ENCODE results near the gene ZFAND2A.
"Not testable (repeated sequence)": the region's sequence is repeated elsewhere in the genome, so short reads cannot be mapped to it uniquely, and the experiment has no call there.

ZFAND2A gene

GRCh38 chr7:1159891-1160669 is at the start of gene ZFAND2A:
TSS of gene ZFAND2A (minus strand) at chr7:1160196. CDS start at chr7:1158212, 1,984 bp downstream.
- no peaks in the 10 kb centered on the region for H3K27me3 ChIP-seq (ENCODE audit: control insufficient read depth, insufficient read depth, low read length)
- no peaks in the 10 kb centered on the region for H3K9me3 ChIP-seq (ENCODE audit: control insufficient read depth, insufficient read depth, low read length)
- H3K36me3 ChIP-seq (ENCODE audit: control insufficient read depth, insufficient read depth, low read length) = peaks cover 32% of the 10 kb centered on the region
- H3K4me3 ChIP-seq (ENCODE audit: low read depth, low read length) = peak within 1 kb of the TSS; percentile 100
- H3K27ac ChIP-seq (ENCODE audit: low read depth, low read length) = peak within 1 kb of the TSS; percentile 90
- H3K9ac ChIP-seq (ENCODE audit: low read depth, low read length) = peak within 1 kb of the TSS; percentile 85
- H3K4me1 ChIP-seq (ENCODE audit: control insufficient read depth, insufficient read depth, low read length) = no peaks in the 10 kb centered on the region

GRCh38 chr7:1209097-1209496 is 49.1 kb upstream of the ZFAND2A start:
- H3K27me3 ChIP-seq (ENCODE audit: control insufficient read depth, insufficient read depth, low read length) = no peaks in the 10 kb centered on the region; the same call in 1 of the 2 replicates
- H3K36me3 ChIP-seq (ENCODE audit: control insufficient read depth, insufficient read depth, low read length) = no peaks in the 10 kb centered on the region
- no peaks in the 10 kb centered on the region for H3K9me3 ChIP-seq (ENCODE audit: control insufficient read depth, insufficient read depth, low read length)
- no peak overlapping the region for H3K27ac ChIP-seq (ENCODE audit: low read depth, low read length)
- H3K4me3 ChIP-seq (ENCODE audit: low read depth, low read length) = no peak overlapping the region
- H3K9ac ChIP-seq (ENCODE audit: low read depth, low read length) = no peak overlapping the region
- no peaks in the 10 kb centered on the region for H3K4me1 ChIP-seq (ENCODE audit: control insufficient read depth, insufficient read depth, low read length)

GRCh38 chr7:1205742-1206141 is 45.7 kb upstream of the ZFAND2A start:
- H3K4me3 ChIP-seq (ENCODE audit: low read depth, low read length); H3K27ac ChIP-seq (ENCODE audit: low read depth, low read length); H3K9ac ChIP-seq (ENCODE audit: low read depth, low read length); H3K4me1 ChIP-seq (ENCODE audit: control insufficient read depth, insufficient read depth, low read length); H3K27me3 ChIP-seq (ENCODE audit: control insufficient read depth, insufficient read depth, low read length); H3K36me3 ChIP-seq (ENCODE audit: control insufficient read depth, insufficient read depth, low read length); H3K9me3 ChIP-seq (ENCODE audit: control insufficient read depth, insufficient read depth, low read length): not testable (repeated sequence)

- H3K9ac ChIP-seq (ENCODE audit: low read depth, low read length) = no peak overlapping the region
- H3K27me3 ChIP-seq (ENCODE audit: control insufficient read depth, insufficient read depth, low read length) = no peaks in the 10 kb centered on the region
- no peak overlapping the region for H3K27ac ChIP-seq (ENCODE audit: low read depth, low read length)
- no peaks in the 10 kb centered on the region for H3K36me3 ChIP-seq (ENCODE audit: control insufficient read depth, insufficient read depth, low read length)
- no peaks in the 10 kb centered on the region for H3K4me1 ChIP-seq (ENCODE audit: control insufficient read depth, insufficient read depth, low read length)
- H3K4me3 ChIP-seq (ENCODE audit: low read depth, low read length) = no peak overlapping the region
- H3K9me3 ChIP-seq (ENCODE audit: control insufficient read depth, insufficient read depth, low read length) = no peaks in the 10 kb centered on the region
These were observed 44.6 kb upstream of the ZFAND2A start for GRCh38 chr7:1204460-1205140.

- not testable (repeated sequence) for H3K27ac ChIP-seq (ENCODE audit: low read depth, low read length); H3K9ac ChIP-seq (ENCODE audit: low read depth, low read length); H3K4me3 ChIP-seq (ENCODE audit: low read depth, low read length); H3K36me3 ChIP-seq (ENCODE audit: control insufficient read depth, insufficient read depth, low read length); H3K4me1 ChIP-seq (ENCODE audit: control insufficient read depth, insufficient read depth, low read length); H3K9me3 ChIP-seq (ENCODE audit: control insufficient read depth, insufficient read depth, low read length); H3K27me3 ChIP-seq (ENCODE audit: control insufficient read depth, insufficient read depth, low read length)
These were observed 42.9 kb upstream of the ZFAND2A start for GRCh38 chr7:1202914-1203313.

GRCh38 chr7:1201916-1202315 is 41.9 kb upstream of the ZFAND2A start:
- H3K4me3 ChIP-seq (ENCODE audit: low read depth, low read length) = no peak overlapping the region
- no peaks in the 10 kb centered on the region for H3K36me3 ChIP-seq (ENCODE audit: control insufficient read depth, insufficient read depth, low read length)
- no peaks in the 10 kb centered on the region for H3K27me3 ChIP-seq (ENCODE audit: control insufficient read depth, insufficient read depth, low read length)
- no peaks in the 10 kb centered on the region for H3K9me3 ChIP-seq (ENCODE audit: control insufficient read depth, insufficient read depth, low read length)
- H3K27ac ChIP-seq (ENCODE audit: low read depth, low read length) = no peak overlapping the region
- H3K4me1 ChIP-seq (ENCODE audit: control insufficient read depth, insufficient read depth, low read length) = no peaks in the 10 kb centered on the region
- no peak overlapping the region for H3K9ac ChIP-seq (ENCODE audit: low read depth, low read length)

GRCh38 chr7:1200045-1200444 is 40.0 kb upstream of the ZFAND2A start:
- Histone ChIP-seq H3K9ac (ENCODE audit: low read depth, low read length) (no peak overlapping the region), H3K36me3 (ENCODE audit: control insufficient read depth, insufficient read depth, low read length) (no peaks in the 10 kb centered on the region), H3K27me3 (ENCODE audit: control insufficient read depth, insufficient read depth, low read length) (no peaks in the 10 kb centered on the region), H3K4me3 (ENCODE audit: low read depth, low read length) (no peak overlapping the region), H3K4me1 (ENCODE audit: control insufficient read depth, insufficient read depth, low read length) (no peaks in the 10 kb centered on the region), H3K27ac (ENCODE audit: low read depth, low read length) (no peak overlapping the region), H3K9me3 (ENCODE audit: control insufficient read depth, insufficient read depth, low read length) (no peaks in the 10 kb centered on the region)

GRCh38 chr7:1197997-1198625 is 38.1 kb upstream of the ZFAND2A start:
- no peaks in the 10 kb centered on the region for H3K4me1 ChIP-seq (ENCODE audit: control insufficient read depth, insufficient read depth, low read length)
- H3K9ac ChIP-seq (ENCODE audit: low read depth, low read length) = no peak overlapping the region
- no peaks in the 10 kb centered on the region; the same call in 1 of the 2 replicates for H3K27me3 ChIP-seq (ENCODE audit: control insufficient read depth, insufficient read depth, low read length)
- no peak overlapping the region for H3K4me3 ChIP-seq (ENCODE audit: low read depth, low read length)
- no peaks in the 10 kb centered on the region for H3K36me3 ChIP-seq (ENCODE audit: control insufficient read depth, insufficient read depth, low read length)
- no peak overlapping the region for H3K27ac ChIP-seq (ENCODE audit: low read depth, low read length)
- H3K9me3 ChIP-seq (ENCODE audit: control insufficient read depth, insufficient read depth, low read length) = no peaks in the 10 kb centered on the region

GRCh38 chr7:1196950-1197349 is 37.0 kb upstream of the ZFAND2A start:
- Histone ChIP-seq H3K9me3 (ENCODE audit: control insufficient read depth, insufficient read depth, low read length) (no peaks in the 10 kb centered on the region), H3K4me1 (ENCODE audit: control insufficient read depth, insufficient read depth, low read length) (no peaks in the 10 kb centered on the region), H3K27me3 (ENCODE audit: control insufficient read depth, insufficient read depth, low read length) (no peaks in the 10 kb centered on the region; the same call in 1 of the 2 replicates), H3K9ac (ENCODE audit: low read depth, low read length) (no peak overlapping the region), H3K36me3 (ENCODE audit: control insufficient read depth, insufficient read depth, low read length) (no peaks in the 10 kb centered on the region), H3K4me3 (ENCODE audit: low read depth, low read length) (no peak overlapping the region), H3K27ac (ENCODE audit: low read depth, low read length) (no peak overlapping the region)

- H3K27me3 ChIP-seq (ENCODE audit: control insufficient read depth, insufficient read depth, low read length); H3K4me3 ChIP-seq (ENCODE audit: low read depth, low read length); H3K4me1 ChIP-seq (ENCODE audit: control insufficient read depth, insufficient read depth, low read length); H3K9ac ChIP-seq (ENCODE audit: low read depth, low read length); H3K9me3 ChIP-seq (ENCODE audit: control insufficient read depth, insufficient read depth, low read length); H3K36me3 ChIP-seq (ENCODE audit: control insufficient read depth, insufficient read depth, low read length); H3K27ac ChIP-seq (ENCODE audit: low read depth, low read length): not testable (repeated sequence)
These were observed 36.4 kb upstream of the ZFAND2A start for GRCh38 chr7:1196441-1196840.
